GM12875 (cell line): ENCODE data around the gene FSTL5.

Experiments used
- H3K4me3 ChIP-seq: one replicate; pipeline ENCODE4 v1.5.1; 2011; ENCODE audit warnings: low read depth, low read length, control low read depth
- CTCF ChIP-seq: IDR thresholded peaks from 2 replicates; pipeline ENCODE4 v1.5.1; 2011; ENCODE audit warnings: low read depth, mild to moderate bottlenecking, control low read depth, inconsistent platforms, low read length, moderate library complexity, borderline replicate concordance; ENCODE audit not compliant: insufficient read depth

FSTL5 gene

GRCh38 chr4:161454860-161455259, 708.9 kb downstream of the FSTL5 start:
- no peak overlapping the region for H3K4me3 ChIP-seq
- no peak for TF ChIP-seq CTCF

GRCh38 chr4:161448550-161449180, 715.1 kb downstream of the FSTL5 start:
- H3K4me3 ChIP-seq = no peak overlapping the region
- TF ChIP-seq CTCF = no peak

GRCh38 chr4:161444626-161445025, 719.2 kb downstream of the FSTL5 start:
- no peak for TF ChIP-seq CTCF
- H3K4me3 ChIP-seq = no peak overlapping the region

GRCh38 chr4:161442921-161443320, 720.9 kb downstream of the FSTL5 start:
- TF ChIP-seq CTCF = no peak
- H3K4me3 ChIP-seq = no peak overlapping the region

GRCh38 chr4:161438096-161438495, 725.7 kb downstream of the FSTL5 start:
- TF ChIP-seq CTCF = no peak
- H3K4me3 ChIP-seq = no peak overlapping the region

GRCh38 chr4:161428180-161428965, 735.4 kb downstream of the FSTL5 start:
- H3K4me3 ChIP-seq = no peak overlapping the region
- no peak for TF ChIP-seq CTCF

- H3K4me3 ChIP-seq = no peak overlapping the region
- TF ChIP-seq CTCF = no peak
These were observed 744.0 kb downstream of the FSTL5 start for GRCh38 chr4:161419822-161420221.
